Astrocyte of the spinal cord (primary cell): Measurements from ENCODE around the gene SNX32.

Source experiments
- DNase-seq: peaks from one replicate; pipeline ENCODE4 v3.0.0; 2011; ENCODE audit warnings: low read depth, low spot score
- H3K4me3 ChIP-seq: 2 replicates; pipeline ENCODE4 v1.5.1; 2011; ENCODE audit warnings: low read depth, mild to moderate bottlenecking, low read length, moderate library complexity
- in situ Hi-C: cut with HindIII; loops from 2 replicates; pipeline ENCODE4 v1.10.0; 2017; ENCODE audit warnings: low sequenced_read_pairs
- TF ChIP-seq, protein P1 (sequence below): IDR thresholded peaks from 2 replicates; pipeline ENCODE4 v1.5.1; 2012; ENCODE audit warnings: low read depth, mild to moderate bottlenecking, low read length, inconsistent platforms

Gene SNX32

DNA sequence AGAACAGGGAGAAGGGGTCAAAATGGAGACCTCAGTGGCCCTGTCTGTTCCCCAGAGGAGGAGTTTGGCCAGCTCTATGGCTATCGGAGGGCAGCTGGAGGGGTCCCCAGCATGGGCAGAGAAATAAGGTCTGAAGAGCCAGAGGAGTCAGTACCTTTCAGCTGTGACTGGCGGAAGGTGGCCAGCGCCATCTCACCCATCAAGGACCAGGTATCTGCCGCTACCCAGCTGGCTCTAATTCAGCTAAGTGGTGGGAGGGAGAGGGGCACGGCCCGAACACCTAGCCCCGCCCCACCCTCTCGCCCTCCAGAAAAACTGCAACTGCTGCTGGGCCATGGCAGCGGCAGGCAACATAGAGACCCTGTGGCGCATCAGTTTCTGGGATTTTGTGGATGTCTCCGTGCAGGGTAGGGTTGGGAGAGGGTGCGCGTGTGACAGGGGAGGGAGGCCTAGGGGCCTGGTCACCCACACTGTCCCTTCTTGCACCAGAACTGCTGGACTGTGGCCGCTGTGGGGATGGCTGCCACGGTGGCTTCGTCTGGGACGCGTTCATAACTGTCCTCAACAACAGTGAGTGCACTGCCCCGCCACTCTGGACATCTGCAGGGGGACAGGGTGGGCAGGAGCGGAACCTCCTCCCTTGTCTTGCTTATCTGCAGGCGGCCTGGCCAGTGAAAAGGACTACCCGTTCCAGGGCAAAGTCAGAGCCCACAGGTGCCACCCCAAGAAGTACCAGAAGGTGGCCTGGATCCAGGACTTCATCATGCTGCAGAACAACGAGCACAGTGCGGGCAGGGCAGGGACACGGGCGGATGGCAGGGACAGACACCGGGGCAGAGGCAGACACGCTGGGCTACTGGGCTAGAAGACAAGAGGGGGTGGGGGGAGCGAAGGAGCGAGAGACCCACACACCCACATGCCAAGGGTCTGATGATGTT lies 48.6 kb downstream of the SNX32 start:
- in situ Hi-C loops = no loop called here

DNA sequence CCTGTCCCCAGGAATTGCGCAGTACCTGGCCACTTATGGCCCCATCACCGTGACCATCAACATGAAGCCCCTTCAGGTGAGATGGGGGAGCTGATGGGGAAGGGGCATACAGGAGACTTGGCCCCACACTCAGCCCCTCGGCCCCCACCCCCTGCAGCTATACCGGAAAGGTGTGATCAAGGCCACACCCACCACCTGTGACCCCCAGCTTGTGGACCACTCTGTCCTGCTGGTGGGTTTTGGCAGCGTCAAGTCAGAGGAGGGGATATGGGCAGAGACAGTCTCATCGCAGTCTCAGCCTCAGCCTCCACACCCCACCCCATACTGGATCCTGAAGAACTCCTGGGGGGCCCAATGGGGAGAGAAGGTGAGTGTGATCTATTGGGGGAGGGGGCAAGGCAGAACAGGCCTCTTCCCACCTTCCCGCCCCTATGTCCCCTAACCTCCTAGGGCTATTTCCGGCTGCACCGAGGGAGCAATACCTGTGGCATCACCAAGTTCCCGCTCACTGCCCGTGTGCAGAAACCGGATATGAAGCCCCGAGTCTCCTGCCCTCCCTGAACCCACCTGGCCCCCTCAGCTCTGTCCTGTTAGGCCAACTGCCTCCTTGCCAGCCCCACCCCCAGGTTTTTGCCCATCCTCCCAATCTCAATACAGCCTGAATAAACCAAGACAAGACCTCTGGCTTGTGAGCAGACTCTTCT lies 49.4 kb downstream of the SNX32 start:
- in situ Hi-C loops = no loop called here
- no peak for DNase-seq
- H3K4me3 ChIP-seq = no peak overlapping the region
- TF ChIP-seq, protein P1, sequence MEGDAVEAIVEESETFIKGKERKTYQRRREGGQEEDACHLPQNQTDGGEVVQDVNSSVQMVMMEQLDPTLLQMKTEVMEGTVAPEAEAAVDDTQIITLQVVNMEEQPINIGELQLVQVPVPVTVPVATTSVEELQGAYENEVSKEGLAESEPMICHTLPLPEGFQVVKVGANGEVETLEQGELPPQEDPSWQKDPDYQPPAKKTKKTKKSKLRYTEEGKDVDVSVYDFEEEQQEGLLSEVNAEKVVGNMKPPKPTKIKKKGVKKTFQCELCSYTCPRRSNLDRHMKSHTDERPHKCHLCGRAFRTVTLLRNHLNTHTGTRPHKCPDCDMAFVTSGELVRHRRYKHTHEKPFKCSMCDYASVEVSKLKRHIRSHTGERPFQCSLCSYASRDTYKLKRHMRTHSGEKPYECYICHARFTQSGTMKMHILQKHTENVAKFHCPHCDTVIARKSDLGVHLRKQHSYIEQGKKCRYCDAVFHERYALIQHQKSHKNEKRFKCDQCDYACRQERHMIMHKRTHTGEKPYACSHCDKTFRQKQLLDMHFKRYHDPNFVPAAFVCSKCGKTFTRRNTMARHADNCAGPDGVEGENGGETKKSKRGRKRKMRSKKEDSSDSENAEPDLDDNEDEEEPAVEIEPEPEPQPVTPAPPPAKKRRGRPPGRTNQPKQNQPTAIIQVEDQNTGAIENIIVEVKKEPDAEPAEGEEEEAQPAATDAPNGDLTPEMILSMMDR = no peak

More for the DNA sequence above, 48.6 kb downstream of the SNX32 start:
- no peak overlapping the region for H3K4me3 ChIP-seq
- TF ChIP-seq, protein P1 = no peak
- no peak for DNase-seq

DNA sequence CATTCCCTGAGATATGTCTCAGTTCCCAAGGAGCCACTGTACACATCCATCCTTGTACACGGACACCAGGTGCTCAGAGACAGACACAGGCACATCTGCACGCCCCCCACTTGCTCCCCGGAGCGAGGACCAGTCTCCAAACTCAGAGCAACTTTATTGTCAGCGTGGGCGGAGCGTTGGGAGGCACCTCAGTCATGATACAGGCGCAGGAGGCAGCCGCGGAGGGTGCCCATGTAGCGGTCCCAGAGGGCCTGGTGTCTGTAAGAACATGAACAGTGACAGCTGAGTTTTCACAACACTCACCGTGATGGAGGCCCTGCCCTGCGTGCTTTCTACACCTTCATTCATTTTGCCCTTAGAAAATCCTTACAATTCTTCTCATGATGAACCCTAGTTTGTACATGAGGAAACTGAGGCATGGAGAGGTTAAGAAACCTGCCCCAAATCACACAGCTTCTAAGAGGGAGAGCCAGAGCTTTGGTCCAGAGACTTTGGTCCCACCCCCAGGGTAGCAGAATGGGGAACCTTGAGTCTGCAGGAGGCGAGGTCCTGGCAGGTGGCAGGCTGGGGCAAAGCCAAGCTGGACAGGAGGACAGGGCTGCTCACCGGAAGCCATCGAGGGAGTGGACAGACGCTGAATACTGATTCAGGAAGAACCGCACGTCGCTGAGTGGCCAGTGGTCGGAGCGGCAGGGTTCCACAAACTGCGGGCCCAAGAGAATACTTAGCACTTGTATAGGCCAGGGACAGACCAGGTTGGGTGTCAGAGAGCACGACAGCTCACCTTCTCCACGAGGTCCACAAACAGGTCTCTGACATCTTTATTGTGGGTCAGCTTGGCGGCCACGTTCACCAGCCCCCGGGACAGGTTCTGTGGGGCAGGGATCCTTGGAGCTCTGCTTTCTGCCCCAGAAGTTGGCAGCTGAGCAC lies 50.3 kb downstream of the SNX32 start:
- in situ Hi-C loops = no loop called here
- DNase-seq = no peak
- H3K4me3 ChIP-seq = no peak overlapping the region
- TF ChIP-seq, protein P1 = no peak

DNA sequence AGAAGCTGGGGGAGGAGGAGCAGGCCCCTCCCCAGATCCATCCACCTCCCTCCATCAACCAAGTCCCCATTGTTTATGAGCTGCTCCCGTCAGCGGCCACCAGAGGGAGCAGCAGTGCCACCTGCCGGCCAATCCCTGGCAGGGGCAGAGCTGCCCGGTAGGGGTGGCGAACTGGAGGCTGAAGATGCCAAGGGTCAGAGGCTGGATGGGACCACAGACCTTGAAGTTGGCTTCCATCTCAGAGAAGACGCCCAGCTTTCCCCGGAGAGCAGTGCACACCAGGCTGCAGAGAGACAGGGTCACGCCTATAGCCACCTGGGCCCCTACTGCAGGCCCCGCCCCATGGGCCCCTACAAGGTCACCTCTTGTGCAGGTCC lies 50.9 kb downstream of the SNX32 start:
- peak; percentile 70 for DNase-seq
- in situ Hi-C loops = no loop called here
- H3K4me3 ChIP-seq = no peak overlapping the region
- TF ChIP-seq, protein P1 = peak; percentile 100

DNA sequence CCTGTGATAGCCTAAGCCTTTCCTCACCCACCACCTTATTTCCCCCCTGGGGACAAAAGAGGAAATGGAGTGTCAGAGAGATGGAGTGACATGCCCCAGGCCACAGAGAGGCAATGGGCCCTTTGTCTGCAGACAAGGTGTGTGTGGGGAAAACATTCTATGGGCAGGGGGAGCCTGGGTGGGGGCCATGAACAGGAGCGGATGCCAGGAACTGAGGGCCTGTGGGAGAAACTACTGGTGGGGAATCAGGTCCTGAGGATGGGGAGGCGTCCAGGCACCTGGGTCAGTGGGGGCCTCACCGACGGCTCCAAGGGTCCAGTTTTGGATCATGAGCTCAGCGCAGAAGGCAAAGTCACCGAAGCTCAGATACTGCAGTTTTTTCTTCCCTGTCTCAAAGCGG lies 51.5 kb downstream of the SNX32 start:
- TF ChIP-seq, protein P1 = no peak
- in situ Hi-C loops = no loop called here
- DNase-seq = no peak
- H3K4me3 ChIP-seq = no peak overlapping the region
